Stimulated activated CD8-positive, alpha-beta memory T cell treated with anti-CD3 and anti-CD28 coated beads, Interleukin-12 subunit alpha, Interleukin-12 subunit beta, amount 100 ng/mL, for 24 hours (primary cell): ENCODE data around the gene MRPL20.
"Not testable (repeated sequence)": the region's sequence is repeated elsewhere in the genome, so short reads cannot be mapped to it uniquely, and the experiment has no call there.

Experiments used
- DNase-seq: peaks from one replicate; pipeline ENCODE4 v3.0.0-alpha.2; 2020; ENCODE audit errors: extremely low read depth

MRPL20 gene

DNA sequence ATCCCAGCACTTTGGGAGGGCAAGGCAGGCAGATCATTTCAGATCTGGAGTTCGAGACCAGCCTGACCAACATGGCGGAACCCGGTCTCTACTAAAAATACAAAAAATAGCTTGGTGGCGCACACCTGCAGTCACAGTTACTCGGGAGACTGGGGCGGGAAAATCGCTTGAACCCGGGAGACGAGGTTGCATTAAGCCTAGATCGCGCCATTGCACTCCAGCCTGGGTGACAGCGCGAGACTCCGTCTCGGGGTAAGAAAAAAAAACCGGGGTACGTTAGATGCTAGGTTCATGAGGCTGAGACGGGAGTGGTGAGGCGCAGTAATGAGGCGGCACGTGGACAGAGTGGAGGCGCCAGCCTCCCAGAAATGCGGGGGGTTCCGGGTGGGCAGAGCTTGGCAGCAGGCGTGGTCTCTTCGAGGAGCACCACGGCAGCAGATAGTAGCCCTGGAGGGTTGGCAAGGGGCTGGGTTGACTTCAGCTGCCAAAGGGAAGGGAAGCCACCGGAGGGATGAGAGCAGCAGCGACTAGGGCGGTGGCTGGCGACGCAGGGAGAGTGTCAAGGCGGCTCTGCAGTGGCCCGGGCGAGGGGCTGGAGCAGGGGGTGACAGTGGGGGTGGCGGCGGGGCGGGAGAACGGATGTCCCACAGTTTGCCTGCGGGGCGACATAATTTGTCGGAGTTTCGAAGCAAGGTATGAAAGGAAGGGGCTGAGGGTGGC, 832 bp downstream of the MRPL20 start:
- no peak for DNase-seq

- DNase-seq = no peak
These were observed 3.4 kb downstream of the MRPL20 start for GRCh38 chr1:1403653-1404052.

DNA sequence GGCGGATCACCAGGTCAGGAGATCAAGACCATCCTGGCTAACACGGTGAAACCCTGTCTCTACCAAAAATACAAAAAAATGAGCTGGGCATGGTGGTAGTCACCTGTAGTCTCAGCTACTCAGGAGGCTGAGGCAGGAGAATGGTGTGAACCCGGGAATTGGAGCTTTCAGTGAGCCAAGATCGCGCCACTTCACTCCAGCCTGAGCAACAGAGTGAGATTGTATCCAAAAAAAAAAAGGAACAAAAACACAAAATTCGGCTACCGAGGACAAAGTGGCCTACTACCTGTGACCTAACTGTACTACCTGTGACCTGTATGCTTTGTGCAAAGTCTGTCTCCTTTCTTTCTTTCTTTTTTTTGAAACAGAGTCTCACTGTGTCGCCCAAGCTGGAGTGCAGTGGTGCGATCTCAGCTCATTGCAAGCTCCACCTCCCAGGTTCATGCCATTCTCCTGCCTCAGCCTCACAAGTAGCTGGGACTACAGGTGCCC, 4.1 kb downstream of the MRPL20 start:
- not testable (repeated sequence) for DNase-seq

GRCh38 chr1:1402072-1402900, 4.8 kb downstream of the MRPL20 start:
- no peak for DNase-seq

DNA sequence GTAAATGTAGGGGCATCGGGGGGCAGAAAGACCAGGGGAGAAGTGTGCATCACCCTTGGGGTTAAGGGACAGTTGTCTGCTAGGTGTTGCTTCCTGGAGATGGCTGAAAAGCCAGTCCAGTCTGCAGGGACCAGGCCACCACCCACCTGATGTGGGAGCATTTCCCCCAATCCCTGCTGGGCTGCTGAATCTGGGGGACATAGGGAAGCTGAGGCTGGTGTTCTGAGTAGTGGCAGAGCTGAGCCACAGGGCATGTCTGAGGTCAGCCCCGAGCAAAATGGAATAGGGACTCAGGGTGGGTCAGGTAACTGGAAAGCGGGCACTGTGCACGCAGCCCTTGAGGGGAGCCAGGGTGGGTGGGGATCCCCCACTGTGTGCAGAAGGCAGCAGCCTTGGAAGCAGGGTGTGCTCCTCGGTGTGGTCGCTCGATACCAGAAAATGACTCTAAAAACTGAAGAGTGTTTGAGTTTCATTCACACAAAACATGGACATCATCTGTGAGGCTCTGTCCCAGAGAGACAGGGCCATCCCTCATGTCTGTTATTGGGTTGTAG, 5.6 kb downstream of the MRPL20 start:
- no peak for DNase-seq

- no peak for DNase-seq
These were observed 6.3 kb downstream of the MRPL20 start for GRCh38 chr1:1400576-1401456.

DNA sequence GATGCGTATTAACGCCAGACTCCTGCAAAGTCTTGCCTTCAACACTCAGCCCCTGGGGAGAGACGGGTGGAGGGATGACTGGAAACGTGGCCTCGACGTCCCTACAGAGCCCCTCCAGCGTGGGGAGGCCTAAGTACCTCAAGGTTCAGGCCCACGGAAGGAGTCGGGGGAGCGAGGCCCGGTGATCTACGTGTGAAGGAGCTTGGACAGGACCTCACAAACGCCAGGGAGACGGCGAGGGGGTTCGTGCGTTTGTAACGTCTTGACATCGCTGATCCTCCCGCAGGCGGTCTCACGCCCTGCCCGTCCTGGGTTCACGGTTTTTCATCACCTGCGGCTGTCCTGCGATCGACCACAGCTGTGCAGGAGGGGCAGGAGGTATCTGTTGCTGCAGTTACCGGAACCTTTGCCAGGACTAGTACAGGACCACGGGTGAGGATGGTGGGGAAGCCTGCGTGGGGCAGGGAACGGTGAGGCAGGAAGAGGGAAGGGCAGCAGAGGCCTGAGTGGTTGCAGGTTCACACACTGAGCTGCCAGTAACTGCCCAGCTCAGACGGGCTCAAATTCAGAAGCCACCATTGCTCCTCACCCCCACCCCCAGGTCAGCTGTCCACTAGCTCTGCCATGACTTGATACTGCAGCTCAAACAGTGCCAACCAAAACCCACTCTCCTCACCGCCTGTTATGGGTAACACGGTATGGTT, 7.1 kb downstream of the MRPL20 start:
- DNase-seq = no peak

DNA sequence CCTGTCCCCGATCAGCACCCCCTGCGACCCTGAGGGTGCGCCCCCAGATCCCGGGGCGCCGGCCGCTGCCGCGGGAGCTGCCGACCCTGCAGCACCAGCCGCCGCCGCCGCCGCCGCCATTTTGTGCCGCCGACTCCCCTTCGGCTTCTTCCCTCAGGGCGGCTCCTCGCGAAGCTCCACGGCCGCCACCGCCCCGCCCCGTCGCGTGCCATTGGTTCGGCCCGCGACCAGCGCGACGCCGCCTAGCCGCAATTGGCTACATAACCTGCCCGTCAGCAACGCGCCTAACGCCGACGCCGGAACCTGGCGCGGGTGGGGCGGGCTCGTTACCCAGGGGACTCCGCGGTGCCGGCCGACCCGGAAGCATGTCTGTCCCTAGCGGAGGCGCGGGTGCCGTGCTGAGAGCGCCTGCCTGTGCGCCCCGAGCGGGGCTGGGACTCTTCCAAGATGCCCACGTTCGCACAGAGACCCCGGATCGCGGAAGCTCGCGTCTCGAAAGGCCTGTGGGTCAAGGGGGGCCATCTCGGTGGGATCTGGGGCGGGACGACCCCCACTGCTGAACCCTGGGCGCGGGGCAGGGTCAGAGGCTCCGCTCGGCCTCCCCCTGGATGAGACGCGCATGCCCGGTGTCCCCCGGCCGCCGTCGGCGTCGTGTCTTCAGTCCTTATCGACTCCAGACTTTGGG, 7.8 kb downstream of the MRPL20 start, which contains the start of gene CCNL2:
CCNL2 (minus strand) TSS at position 149 of the 685 bp plus-strand sequence; CDS start at position 120, 29 bp downstream.
- DNase-seq = peak; percentile 99

- DNase-seq = no peak
These were observed 8.4 kb downstream of the MRPL20 start for GRCh38 chr1:1398677-1399186.

- no peak for DNase-seq
These were observed 9.1 kb downstream of the MRPL20 start for GRCh38 chr1:1397839-1398523.

DNA sequence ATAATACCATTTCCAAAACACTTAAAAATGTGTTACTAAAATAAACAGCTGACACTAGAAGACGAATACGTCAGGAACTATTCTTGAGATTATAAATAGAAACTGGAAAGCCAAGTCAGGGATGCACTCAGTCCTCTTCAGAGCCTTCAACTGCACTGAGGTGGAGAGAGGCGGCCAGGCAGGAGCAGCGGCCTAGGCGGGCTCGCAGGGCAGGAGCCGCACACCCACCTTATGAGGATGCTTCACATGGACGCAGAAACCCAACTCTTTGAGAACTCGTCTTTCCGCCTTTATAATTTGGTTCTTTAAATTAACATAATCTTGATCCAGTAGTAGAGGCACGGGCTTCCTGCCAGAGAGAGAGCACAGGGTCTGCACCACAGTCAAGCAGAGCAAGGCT, 11.9 kb downstream of the MRPL20 start:
- DNase-seq = no peak

DNA sequence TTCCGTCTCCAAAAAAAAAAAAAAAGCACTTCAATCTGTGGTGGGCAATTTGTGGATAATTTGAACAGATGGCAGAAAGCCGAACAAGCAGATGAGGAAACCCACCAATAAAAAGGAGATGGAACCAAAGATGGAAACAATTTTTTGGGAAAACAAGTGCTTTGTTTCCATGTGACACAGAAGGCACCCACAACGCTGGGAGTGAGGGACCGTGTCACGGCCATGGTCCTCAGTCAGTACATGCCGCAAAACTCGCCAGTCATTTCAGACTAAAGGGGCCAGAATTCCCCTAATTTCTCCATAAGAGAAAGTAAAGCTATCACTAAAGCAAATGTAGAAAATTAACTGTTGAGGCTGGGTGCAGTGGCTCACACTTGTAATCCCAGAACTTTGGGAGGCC, 13.0 kb downstream of the MRPL20 start:
- no peak for DNase-seq

- DNase-seq = no peak
These were observed 13.7 kb downstream of the MRPL20 start for GRCh38 chr1:1393428-1393827.

GRCh38 chr1:1393014-1393413, 14.1 kb downstream of the MRPL20 start:
- DNase-seq = no peak

DNA sequence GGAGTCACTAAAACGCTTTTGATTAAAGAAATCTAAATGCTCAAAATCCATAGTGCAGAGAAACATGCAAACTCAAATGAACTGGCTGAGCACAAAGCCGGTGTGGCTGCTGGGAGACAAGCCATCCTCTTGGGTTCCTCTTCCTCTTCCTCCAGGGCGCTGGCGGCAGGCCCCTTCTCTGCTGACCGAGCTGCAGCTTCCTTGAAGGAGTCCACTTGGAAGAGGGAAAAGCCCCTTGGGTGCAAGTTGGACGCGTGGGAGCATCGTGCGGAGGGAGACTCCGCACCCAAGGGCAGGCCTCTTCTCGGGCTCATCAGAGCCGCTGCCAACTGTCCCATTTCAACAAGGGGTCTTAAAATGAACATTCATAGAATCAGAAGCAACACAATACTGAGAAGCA, 15.9 kb downstream of the MRPL20 start:
- DNase-seq = no peak

DNA sequence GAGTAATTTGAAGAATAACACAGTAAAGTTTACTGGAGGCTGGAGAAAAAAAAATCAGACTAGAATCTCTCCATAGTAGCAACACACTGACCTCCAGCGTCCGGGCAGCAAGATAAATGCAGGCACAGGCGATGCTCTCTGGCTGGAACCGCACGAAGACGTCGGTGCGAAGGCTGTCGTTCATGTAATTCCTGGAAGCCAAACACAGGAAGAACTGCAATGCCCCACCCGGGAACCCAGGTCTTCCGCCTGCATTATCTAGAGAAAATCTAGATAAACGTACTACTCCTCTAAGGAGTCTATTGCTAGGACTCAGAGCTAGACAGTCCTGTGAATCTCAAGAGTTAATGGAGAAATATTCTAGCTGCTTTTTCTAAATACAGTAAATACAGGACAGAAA, 16.4 kb downstream of the MRPL20 start:
- DNase-seq = no peak

- no peak for DNase-seq
These were observed 19.0 kb downstream of the MRPL20 start for GRCh38 chr1:1388078-1388472.

- DNase-seq = no peak
These were observed 19.7 kb downstream of the MRPL20 start for GRCh38 chr1:1387098-1388077.
